ENCODE results near the gene NPEPL1.

DNA sequence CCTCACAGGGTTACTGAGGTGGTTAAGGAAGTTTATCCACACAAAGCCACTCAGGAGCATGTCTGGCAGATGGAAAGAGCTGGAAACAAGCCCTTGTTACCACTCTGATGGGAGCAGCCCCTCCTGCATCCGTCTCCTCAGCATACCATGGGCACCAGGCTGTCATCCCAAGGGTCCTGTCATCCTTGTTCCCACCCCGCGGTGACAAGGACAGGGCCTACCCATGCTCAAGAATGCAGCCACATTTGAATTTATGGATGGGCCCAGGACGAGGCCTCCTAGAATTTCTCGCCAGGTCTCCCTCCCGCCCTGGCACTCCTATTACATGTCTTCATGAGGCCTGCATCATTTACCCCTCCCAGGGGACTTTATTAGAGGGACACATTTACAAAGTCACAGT is 60.0 kb downstream of the NPEPL1 start:
- TF ChIP-seq, protein P1, sequence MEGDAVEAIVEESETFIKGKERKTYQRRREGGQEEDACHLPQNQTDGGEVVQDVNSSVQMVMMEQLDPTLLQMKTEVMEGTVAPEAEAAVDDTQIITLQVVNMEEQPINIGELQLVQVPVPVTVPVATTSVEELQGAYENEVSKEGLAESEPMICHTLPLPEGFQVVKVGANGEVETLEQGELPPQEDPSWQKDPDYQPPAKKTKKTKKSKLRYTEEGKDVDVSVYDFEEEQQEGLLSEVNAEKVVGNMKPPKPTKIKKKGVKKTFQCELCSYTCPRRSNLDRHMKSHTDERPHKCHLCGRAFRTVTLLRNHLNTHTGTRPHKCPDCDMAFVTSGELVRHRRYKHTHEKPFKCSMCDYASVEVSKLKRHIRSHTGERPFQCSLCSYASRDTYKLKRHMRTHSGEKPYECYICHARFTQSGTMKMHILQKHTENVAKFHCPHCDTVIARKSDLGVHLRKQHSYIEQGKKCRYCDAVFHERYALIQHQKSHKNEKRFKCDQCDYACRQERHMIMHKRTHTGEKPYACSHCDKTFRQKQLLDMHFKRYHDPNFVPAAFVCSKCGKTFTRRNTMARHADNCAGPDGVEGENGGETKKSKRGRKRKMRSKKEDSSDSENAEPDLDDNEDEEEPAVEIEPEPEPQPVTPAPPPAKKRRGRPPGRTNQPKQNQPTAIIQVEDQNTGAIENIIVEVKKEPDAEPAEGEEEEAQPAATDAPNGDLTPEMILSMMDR (IDR thresholded peaks at IDR 0.05) = no peak
- no peak for TF ChIP-seq POLR2A (IDR thresholded peaks at IDR 0.05)
